HG02678 (cell line): ENCODE measurements around the gene LINC01488.

Source experiments
- ATAC-seq: cut with Tn5 transposase; IDR thresholded peaks from one replicate; pipeline ENCODE4 v1.9.1; 2021; ENCODE audit warnings: mild to moderate bottlenecking, moderate library complexity; ENCODE audit not compliant: unreplicated experiment

Gene LINC01488

GRCh38 chr11:69491071-69492031 lies 9.9 kb downstream of the LINC01488 start:
- no peak for ATAC-seq

- ATAC-seq: no peak
These were observed 10.9 kb downstream of the LINC01488 start for GRCh38 chr11:69492201-69492991.

DNA sequence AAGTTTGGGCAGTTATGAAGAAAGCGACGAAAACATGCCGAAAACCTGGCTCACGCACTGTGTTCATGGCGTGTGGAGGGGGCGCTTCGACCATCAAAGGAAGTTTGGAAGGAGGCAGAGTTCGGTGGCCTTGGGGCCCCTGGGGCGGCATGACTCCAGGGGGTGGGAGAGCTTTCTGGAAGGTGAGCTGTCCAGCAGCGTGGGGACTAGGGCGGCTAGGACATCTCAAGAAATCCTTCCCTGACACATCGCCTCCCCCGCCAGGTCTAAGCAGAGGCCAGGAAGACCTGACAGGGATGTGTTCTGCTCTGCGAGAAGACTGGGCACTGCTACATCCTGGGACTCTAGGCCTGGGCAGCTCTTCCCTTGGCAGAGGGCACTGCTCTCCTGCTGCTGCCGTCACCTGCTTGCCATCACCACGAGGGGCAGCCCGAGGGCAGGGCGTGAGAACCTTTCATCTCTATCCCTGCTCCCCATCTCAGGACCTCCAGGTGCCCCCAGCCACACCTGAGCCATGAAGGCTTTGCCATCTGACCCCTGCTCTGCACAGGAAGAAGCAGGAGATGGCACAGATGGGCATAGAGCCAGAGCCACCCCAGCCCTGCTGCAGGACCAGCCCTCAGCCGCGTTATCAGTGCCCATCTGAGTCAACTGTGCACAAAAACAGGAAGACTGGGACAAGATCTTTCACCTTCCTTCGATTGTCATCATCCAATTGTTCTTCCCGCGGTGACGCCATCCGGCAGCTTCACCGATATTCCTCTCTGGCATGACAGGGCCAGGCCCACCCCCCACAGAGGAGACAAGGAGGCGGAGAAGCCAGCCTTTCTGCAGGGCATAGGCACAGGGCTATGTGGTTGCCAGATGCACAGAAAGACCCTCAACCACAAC lies 12.7 kb downstream of the LINC01488 start:
- ATAC-seq: no peak

DNA sequence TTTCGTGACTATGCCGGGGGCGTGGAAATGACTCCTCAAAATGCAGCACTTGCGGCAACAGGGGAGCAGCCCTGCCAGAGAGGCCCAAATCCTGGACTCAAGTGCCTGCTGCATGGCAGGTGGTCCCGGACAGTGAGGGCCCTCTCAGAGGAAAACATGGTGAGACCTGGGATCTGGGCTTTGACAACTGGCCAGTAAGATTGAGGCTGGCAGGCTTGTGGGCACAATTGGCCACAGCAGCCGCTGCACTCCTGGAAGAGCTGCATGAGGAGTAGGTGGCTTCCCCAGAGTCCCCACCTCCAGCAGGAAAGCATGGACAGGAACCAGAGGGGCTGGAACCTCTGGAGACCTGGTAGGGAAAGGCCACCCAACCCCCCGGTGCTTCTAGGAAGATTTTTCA lies 13.4 kb downstream of the LINC01488 start:
- ATAC-seq: no peak

- ATAC-seq: no peak
These were observed 14.2 kb downstream of the LINC01488 start for GRCh38 chr11:69495441-69496201.

DNA sequence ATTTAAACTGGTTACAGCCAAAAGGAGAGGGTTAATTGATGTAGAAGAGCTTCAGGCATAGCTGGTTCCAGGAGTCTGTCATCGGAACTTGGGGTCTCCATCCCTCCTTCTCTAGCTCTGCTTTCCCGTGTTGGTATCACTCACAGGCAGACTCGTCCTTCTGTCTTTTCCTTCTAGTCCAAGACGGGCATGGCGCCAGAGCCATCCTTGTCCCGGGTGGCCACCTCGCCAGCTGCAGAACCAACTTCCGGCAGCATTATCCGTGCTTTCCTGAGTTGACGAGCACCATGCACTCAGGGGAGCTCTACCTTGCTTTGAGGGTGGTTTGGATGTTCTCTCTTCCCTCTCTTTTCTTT lies 14.7 kb downstream of the LINC01488 start:
- ATAC-seq: no peak

DNA sequence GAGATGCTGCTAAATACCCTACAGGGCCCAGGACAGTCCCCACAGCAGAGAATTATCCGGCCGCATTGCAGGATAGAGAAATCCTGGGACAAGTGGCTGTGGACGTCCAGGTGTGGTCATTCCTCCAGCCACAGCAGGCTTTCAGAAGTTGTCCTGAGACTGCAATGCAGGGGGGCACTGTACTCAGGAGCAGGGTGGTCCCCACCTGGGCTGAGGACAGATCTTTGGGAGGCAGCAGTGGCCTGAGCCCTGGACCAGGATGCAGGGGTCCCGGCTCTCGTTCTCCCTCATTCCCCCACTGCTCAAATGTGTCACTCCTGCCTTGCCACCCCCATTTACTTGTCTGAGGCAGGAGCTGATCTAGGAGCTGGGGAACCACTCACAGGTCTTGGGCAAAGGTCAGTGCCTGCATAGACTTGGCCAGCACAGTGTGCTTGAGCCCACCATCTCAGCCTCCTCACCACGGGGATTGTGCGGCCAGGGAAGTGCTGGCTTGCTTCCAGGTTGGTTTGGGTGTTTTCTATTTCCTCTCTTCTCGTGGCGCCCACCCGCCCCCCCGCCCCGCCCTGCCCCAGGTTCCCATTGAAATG lies 15.3 kb downstream of the LINC01488 start:
- ATAC-seq: no peak

DNA sequence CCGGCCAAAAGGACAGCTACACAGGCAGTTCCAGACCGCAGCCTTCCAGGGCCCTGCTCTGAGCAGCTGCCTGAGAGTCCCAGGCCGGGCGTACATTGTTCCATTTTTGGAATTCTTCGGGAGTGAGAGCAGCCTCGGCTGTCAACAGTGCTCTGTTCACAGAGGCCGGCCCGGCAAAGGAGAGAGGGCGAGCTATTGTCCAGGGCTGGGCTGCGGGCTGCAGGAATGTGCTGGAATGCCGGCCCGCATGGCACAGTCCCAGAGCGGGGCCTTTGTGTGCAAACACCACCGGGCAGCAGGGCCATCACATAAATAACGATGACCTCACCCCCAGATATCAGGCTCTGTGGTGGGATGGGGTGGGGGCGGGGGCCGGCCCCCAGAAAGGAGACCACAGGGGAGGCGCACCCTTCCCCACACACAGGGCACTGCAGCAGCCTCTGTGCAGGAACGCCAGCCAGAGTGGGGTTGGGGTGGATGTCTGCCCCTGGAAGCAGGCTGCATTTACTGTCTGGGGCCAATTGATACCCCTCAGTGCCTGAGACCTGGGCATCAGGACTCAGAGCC lies 15.8 kb downstream of the LINC01488 start:
- no peak for ATAC-seq

- ATAC-seq: no peak
These were observed 17.2 kb downstream of the LINC01488 start for GRCh38 chr11:69498614-69499175.

- ATAC-seq: no peak
These were observed 17.9 kb downstream of the LINC01488 start for GRCh38 chr11:69499186-69499917.

- ATAC-seq: no peak
These were observed 18.4 kb downstream of the LINC01488 start for GRCh38 chr11:69499918-69500284.

DNA sequence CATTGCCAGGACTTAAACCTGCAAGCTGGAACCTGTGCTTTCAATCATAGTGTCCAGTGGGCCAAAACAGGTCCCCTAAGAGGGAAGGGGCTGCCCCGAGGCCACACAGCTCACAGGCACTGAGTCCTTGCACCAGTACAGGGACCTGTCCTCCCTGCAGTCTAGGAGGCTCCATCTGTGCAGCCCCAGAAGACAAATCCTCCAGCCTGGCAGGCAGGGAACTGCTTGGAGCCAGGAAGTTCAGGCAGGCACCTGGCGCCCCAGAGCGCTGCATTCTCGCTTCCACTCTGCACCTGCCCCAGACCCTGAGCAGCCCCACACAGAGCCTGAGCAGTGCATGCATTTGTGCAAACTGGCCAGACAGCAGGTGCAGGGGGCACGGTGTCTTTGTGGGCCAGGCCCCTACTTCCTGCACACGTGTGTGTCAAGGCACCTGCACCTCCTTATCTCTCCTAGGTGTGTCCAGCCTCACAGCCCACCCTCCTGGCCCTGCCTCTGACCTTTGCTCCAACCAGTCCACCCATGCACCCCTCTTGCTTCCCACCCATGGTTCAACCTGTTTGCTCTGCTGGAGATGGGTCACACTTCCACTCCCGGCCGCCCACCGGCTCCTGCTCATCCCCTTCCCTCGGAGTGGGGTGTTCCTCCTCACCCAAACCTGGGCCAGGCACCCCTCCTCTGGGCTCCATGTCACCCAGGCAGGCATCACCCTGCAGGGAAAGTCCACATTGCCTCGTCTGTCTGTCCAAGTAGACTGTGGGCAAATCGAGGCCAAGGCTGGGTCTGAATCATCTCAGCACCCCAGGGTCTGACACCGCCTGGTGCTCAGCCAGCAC lies 19.0 kb downstream of the LINC01488 start:
- ATAC-seq: no peak

DNA sequence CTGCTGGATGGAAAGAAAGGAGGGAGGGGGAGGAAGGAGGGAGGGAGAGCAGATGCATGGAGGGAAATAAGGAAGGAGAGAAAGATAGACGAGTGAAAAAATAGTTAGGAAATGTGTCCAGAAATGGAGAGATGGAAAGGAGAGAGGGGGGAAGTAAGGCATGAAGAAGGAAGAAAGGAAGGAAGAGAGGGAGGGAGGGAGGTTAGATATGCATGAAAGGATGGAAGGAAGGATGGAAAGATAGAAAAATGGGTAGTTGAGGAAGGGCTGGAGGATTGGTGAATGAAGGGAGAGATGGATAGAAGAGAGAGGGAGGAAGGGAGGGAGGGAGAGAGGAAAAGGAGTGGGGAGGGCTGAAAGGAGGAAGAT lies 19.6 kb downstream of the LINC01488 start:
- no peak for ATAC-seq

DNA sequence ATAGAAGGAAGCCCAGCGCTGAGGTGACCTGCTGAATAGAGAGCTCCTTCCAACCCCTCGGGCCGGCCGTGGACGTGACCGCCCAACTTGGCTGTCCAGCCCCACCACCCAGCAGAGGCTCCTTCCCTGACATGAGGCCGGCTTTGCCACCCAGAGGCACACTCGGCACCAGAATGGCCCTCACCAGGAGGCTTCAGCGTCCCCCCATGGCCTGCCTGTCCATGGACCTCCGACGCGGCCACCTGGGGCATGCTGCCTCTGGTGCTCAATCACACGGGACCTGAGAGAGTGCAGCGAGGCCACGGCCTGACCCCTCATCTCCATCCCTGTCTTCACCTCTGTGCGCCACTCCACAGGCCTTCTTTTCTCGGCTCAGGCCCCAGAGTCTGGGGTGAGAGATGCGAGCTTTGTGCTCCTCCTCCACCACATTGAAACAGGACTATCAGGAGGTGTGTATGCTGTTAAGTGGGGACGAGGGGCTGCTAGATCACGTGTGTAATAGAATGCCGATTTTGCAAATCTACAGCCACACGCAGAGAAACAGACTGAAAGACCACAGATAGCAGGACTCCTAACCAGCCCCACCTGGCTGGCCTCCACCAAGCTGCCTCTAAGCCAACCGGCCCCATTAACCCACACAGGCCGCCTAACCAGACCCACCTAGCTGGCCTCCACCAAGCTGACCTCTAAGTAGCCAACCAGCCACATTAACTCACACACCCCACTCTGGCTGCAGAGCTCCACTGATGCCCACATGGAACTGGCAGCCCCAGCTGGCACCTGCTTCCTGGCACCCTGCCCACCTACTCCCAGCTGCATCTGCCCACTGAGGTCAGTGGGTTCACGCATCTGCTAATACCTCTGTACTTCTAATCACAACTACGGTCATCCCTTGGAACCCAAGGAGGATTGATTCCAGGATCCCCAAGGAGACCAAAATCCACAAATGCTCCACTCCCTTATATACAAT lies 20.7 kb downstream of the LINC01488 start:
- ATAC-seq: no peak

DNA sequence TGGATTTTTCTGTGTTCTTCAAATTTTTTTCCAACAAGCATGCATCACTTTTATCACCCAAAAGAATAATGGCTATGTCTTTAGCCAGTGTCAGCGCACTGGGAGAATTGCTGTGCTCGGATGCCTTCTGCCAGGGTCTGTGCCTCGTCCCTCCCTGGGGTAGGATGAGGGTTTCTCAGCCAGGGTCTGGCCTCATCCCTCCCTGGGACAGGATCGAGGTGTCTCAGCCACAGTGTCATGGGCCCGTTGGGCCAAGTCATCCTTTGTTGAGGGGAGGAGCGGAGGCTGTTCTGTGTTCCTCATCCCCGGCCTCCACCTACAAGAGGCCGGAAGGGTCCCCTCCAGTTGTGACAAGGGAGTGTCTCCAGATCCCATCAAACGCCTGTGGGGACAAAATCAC lies 22.7 kb downstream of the LINC01488 start:
- ATAC-seq: no peak

DNA sequence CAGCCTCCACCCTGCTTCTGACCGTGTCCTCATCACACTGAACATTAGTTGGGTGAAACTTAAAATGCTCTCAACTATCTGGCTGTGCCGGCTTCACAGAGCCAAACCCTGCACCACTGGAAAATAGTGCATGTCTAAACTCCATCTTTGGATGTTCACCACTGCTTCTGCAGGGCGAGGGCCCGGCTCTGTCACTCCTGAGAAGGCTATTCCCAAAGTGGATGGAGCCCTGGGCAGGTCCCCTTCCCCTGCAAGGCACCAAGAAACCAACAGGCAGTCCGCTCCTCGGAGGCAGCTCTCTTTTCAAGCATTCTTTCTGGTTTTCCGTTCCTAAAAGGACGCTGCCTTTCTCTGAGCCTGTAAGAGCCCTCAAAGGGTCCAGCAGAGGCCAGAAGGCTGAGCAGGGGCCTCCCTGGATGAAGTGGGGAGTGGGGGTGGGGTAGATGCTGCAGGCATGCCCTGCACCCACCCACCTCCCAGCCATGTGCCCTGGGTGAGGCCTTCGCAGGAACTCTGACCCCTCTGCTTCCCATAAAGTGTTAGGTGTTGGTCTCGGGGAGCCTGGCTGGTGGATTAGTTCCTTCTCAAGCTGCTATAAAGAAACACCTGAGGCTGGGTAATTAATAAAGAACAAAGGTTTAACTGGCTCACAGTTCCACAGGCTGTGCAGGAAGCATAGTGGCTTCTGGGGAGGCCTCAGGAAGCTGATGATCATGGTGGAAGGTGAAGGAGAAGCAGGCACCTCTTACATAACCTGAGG lies 23.3 kb downstream of the LINC01488 start:
- no peak for ATAC-seq
